ENCODE measurements around the gene THSD8. TPM values are rescaled to one million over a fixed set of nuclear protein-coding genes. Genes with fewer than 3 reads are reported as not detected.

Gene THSD8
- total and polyA plus RNA-seq, 4 donors = 0.22 to 0.35 (median 0.33) TPM; not detected in 1

DNA sequence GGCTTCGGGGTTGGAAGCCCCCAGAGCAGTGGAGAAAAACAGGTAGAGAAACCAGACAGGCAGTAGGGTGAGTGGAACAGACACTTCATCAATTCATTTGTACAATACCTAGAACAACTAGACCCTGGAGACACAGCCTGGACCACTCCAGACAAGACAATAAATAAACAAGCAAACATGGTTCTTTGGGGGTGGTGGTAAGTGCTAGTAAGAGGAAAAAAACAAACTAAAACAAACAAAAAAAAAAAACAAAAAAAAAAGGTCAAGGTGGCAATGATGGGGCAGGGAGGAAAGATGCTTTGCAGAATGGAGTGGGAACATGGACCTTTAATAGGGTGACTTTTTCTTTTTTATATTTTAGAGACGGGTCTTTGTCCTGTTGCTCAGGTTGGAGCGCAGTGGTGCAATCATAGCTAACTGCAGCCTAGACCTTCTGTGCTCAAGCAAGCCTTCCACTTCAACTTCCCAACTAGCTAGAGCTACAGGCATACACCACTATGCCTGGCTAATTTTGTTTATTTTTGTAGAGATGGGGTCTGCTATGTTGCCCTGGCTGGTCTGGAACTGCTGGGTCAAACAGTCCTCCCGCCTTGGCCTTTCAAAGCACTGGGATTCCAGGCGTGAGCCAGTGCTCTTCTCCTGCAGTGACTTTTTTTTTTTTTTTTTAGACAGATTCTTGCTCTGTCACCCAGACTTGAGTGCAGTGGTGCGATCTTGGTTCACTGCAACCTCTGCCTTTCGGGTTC lies 7.5 kb upstream of the THSD8 start:
- Histone ChIP-seq H3K9me3 (ENCODE audit: control insufficient read depth in 4 of 4, low read length in 3 of 4) (no peaks in the 10 kb centered on the region), H3K4me3 (ENCODE audit: low read depth in 1 of 3, low read length in 3 of 3) (peak overlapping the region; percentile 31 to 83 (median 53)), H3K27ac (ENCODE audit: low read depth in 1 of 2, low read length in 2 of 2) (peak overlapping the region; percentile 98 to 99), H3K27me3 (ENCODE audit: control insufficient read depth in 4 of 4, insufficient read depth in 4 of 4, low read length in 3 of 4) (no peaks in the 10 kb centered on the region), H3K9ac (ENCODE audit: low read depth in 1 of 2, low read length in 2 of 2) (peak overlapping the region; percentile 48 to 49), H3K4me1 (ENCODE audit: control insufficient read depth in 4 of 4, insufficient read depth in 4 of 4, low read length in 3 of 4) (peaks cover 0 to 24% (median 14%) of the 10 kb centered on the region in 4 donors), H3K36me3 (ENCODE audit: control insufficient read depth in 4 of 4, insufficient read depth in 3 of 4, low read depth in 1 of 4, low read length in 3 of 4) (peaks cover 0 to 3% (median 1%) of the 10 kb centered on the region in 4 donors)
- TF ChIP-seq RXRA (IDR thresholded peaks at IDR 0.05) = peak in 1 of 2 donors; percentile 4
- peak in 1 of 2 donors; percentile 5 for TF ChIP-seq EGR1 (IDR thresholded peaks at IDR 0.05; ENCODE audit: low read depth in 2 of 2)
- TF ChIP-seq SP1 (IDR thresholded peaks at IDR 0.05) = no peak
- TF ChIP-seq RAD21 (IDR thresholded peaks at IDR 0.05) = peak in 1 of 2 donors; percentile 2
- TF ChIP-seq, protein P1, sequence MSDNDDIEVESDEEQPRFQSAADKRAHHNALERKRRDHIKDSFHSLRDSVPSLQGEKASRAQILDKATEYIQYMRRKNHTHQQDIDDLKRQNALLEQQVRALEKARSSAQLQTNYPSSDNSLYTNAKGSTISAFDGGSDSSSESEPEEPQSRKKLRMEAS (IDR thresholded peaks at IDR 0.05) = peak; percentile 12
- TF ChIP-seq JUND (IDR thresholded peaks at IDR 0.05) = peak in 1 of 2 donors; percentile 57
- no peak for DNase-seq (ENCODE audit: low spot score)
- WGBS = 61% methylated on average over 7 of the region's 7 CpGs

- Histone ChIP-seq H3K36me3 (ENCODE audit: control insufficient read depth in 4 of 4, insufficient read depth in 3 of 4, low read depth in 1 of 4, low read length in 3 of 4) (peaks cover 0 to 5% (median 1%) of the 10 kb centered on the region in 4 donors), H3K4me3 (ENCODE audit: low read depth in 1 of 3, low read length in 3 of 3) (no peak overlapping the region), H3K27ac (ENCODE audit: low read depth in 1 of 2, low read length in 2 of 2) (peak overlapping the region in 1 of 2 donors; percentile 99), H3K4me1 (ENCODE audit: control insufficient read depth in 4 of 4, insufficient read depth in 4 of 4, low read length in 3 of 4) (peaks cover 0 to 24% (median 14%) of the 10 kb centered on the region in 4 donors), H3K9ac (ENCODE audit: low read depth in 1 of 2, low read length in 2 of 2) (no peak overlapping the region), H3K9me3 (ENCODE audit: control insufficient read depth in 4 of 4, low read length in 3 of 4) (no peaks in the 10 kb centered on the region), H3K27me3 (ENCODE audit: control insufficient read depth in 4 of 4, insufficient read depth in 4 of 4, low read length in 3 of 4) (no peaks in the 10 kb centered on the region)
- 89% methylated on average over 9 of the region's 9 CpGs for WGBS
- TF ChIP-seq, protein P2, sequence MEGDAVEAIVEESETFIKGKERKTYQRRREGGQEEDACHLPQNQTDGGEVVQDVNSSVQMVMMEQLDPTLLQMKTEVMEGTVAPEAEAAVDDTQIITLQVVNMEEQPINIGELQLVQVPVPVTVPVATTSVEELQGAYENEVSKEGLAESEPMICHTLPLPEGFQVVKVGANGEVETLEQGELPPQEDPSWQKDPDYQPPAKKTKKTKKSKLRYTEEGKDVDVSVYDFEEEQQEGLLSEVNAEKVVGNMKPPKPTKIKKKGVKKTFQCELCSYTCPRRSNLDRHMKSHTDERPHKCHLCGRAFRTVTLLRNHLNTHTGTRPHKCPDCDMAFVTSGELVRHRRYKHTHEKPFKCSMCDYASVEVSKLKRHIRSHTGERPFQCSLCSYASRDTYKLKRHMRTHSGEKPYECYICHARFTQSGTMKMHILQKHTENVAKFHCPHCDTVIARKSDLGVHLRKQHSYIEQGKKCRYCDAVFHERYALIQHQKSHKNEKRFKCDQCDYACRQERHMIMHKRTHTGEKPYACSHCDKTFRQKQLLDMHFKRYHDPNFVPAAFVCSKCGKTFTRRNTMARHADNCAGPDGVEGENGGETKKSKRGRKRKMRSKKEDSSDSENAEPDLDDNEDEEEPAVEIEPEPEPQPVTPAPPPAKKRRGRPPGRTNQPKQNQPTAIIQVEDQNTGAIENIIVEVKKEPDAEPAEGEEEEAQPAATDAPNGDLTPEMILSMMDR (IDR thresholded peaks at IDR 0.05; ENCODE audit: low read depth, low read length, missing input control) = no peak
- TF ChIP-seq RXRA (IDR thresholded peaks at IDR 0.05) = peak in 1 of 2 donors; percentile 9
- no peak for DNase-seq (ENCODE audit: low spot score)
Observed at GRCh38 chr19:12794971-12795381, 6.9 kb upstream of the THSD8 start.

GRCh38 chr19:12796146-12797071 lies 5.5 kb upstream of the THSD8 start:
- Histone ChIP-seq H3K4me1 (ENCODE audit: control insufficient read depth in 4 of 4, insufficient read depth in 4 of 4, low read length in 3 of 4) (peaks cover 0 to 28% (median 14%) of the 10 kb centered on the region in 4 donors), H3K27ac (ENCODE audit: low read depth in 1 of 2, low read length in 2 of 2) (peak overlapping the region in 1 of 2 donors; percentile 28), H3K4me3 (ENCODE audit: low read depth in 1 of 3, low read length in 3 of 3) (no peak overlapping the region), H3K27me3 (ENCODE audit: control insufficient read depth in 4 of 4, insufficient read depth in 4 of 4, low read length in 3 of 4) (no peaks in the 10 kb centered on the region), H3K36me3 (ENCODE audit: control insufficient read depth in 4 of 4, insufficient read depth in 3 of 4, low read depth in 1 of 4, low read length in 3 of 4) (peaks cover 0 to 6% (median 1%) of the 10 kb centered on the region in 4 donors), H3K9me3 (ENCODE audit: control insufficient read depth in 4 of 4, low read length in 3 of 4) (no peaks in the 10 kb centered on the region), H3K9ac (ENCODE audit: low read depth in 1 of 2, low read length in 2 of 2) (no peak overlapping the region)
- WGBS = 15% methylated on average over 18 of the region's 18 CpGs
- DNase-seq (ENCODE audit: low spot score) = peak; percentile 81
- TF ChIP-seq SP1 (IDR thresholded peaks at IDR 0.05) = no peak
- TF ChIP-seq FOXA1 (IDR thresholded peaks at IDR 0.05) = no peak
- no peak for TF ChIP-seq REST (IDR thresholded peaks at IDR 0.05)
- no peak for TF ChIP-seq EGR1 (IDR thresholded peaks at IDR 0.05; ENCODE audit: low read depth in 2 of 2)
- no peak for TF ChIP-seq NR2F2 (IDR thresholded peaks at IDR 0.05)
- TF ChIP-seq TAF1 (conservative IDR thresholded peaks at IDR 0.05) = no peak
- TF ChIP-seq HNF4A (conservative IDR thresholded peaks at IDR 0.05) = no peak
- no peak for TF ChIP-seq JUND (IDR thresholded peaks at IDR 0.05)
- TF ChIP-seq, protein P2 (IDR thresholded peaks at IDR 0.05; ENCODE audit: low read depth, low read length, missing input control) = peak; percentile 98
- TF ChIP-seq RXRA (IDR thresholded peaks at IDR 0.05) = peak in 1 of 2 donors; percentile 45
- TF ChIP-seq, protein P1 (IDR thresholded peaks at IDR 0.05) = no peak
- TF ChIP-seq RAD21 (IDR thresholded peaks at IDR 0.05) = peak; percentile 99

Data from liver (tissue), 9 donors.